AG04449 (cell line): Measurements from ENCODE around the gene ACTRT3.

ENCODE experiments used
- CTCF ChIA-PET: fragments of 350-600 bp; formaldehyde crosslinking; extraction: SDS; loops from one replicate; lab custom pipeline; 2021; ENCODE audit warnings: antibody characterized with exemption; lab: Yijun Ruan, JAX
- POLR2A ChIA-PET: fragments of 400-600, 350-600 bp; formaldehyde crosslinking; extraction: SDS; loops from one replicate; lab custom pipeline; 2020; ENCODE audit warnings: antibody characterized with exemption, inconsistent platforms; lab: Yijun Ruan, JAX
- DNase-seq: peaks from one replicate; pipeline ENCODE4 v3.0.0-alpha.2; 2010; ENCODE audit warnings: low read depth, low spot score
- H3K4me3 ChIP-seq: 2 replicates; pipeline ENCODE4 v1.5.1; 2011; ENCODE audit warnings: low read depth, mild to moderate bottlenecking, control low read depth, low read length
- TF ChIP-seq, protein P1 (sequence below): IDR thresholded peaks from one replicate; pipeline ENCODE4 v1.5.1; 2011; ENCODE audit warnings: mild to moderate bottlenecking, moderate library complexity, low read length, control low read depth, inconsistent platforms; ENCODE audit not compliant: insufficient read depth; ENCODE audit errors: missing control alignments

ACTRT3 gene

DNA sequence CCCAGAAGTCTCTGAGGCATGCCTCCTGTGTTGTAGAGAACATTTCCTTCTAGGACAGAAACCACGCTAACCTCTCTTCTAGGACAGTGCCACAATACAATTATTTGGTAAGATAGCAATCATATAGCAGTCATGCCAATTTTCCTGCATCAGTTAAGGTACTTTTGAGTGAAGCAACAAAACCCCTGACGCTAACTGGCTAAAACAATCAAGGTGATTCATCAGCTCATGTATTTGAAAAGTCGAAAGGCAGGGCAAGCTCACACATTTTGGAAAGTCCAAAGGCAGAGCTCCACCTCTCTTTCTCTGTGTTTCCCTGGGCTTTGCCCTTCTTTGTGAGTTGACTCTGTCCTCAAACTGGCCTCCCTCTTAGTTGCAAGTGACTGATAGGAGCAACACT lies 14.7 kb downstream of the ACTRT3 start:
- ChIA-PET POLR2A (no interaction called here), CTCF (interaction anchor here (1.1 kb wide), 1 partner anchor 10 kb away, joined by 3 read pairs; no protein-coding TSS in a partner anchor)
- DNase-seq: no peak
- TF ChIP-seq, protein P1, sequence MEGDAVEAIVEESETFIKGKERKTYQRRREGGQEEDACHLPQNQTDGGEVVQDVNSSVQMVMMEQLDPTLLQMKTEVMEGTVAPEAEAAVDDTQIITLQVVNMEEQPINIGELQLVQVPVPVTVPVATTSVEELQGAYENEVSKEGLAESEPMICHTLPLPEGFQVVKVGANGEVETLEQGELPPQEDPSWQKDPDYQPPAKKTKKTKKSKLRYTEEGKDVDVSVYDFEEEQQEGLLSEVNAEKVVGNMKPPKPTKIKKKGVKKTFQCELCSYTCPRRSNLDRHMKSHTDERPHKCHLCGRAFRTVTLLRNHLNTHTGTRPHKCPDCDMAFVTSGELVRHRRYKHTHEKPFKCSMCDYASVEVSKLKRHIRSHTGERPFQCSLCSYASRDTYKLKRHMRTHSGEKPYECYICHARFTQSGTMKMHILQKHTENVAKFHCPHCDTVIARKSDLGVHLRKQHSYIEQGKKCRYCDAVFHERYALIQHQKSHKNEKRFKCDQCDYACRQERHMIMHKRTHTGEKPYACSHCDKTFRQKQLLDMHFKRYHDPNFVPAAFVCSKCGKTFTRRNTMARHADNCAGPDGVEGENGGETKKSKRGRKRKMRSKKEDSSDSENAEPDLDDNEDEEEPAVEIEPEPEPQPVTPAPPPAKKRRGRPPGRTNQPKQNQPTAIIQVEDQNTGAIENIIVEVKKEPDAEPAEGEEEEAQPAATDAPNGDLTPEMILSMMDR: no peak
- H3K4me3 ChIP-seq: no peak overlapping the region

DNA sequence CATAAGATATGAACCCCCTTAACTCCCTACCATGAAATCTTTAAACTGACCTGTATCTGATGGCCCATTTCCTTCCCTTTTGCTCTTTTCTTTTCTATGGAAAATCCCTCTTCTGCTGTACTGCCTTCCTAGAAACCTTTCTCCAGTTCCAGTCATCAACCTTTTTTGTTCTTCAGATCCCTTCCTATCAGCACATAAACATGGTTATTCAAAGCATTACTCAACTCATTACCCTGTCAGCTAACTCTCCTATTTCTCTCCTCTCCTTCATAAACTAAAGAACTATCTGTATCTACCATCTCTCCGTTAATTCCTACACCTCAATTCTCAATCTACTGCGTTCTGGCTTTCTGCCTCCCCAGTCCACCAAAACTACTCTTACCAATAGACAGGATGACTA lies 17.5 kb downstream of the ACTRT3 start:
- H3K4me3 ChIP-seq: no peak overlapping the region
- ChIA-PET POLR2A (no interaction called here), CTCF (interaction anchor here (1.0 kb wide), 1 partner anchor 11 kb away, joined by 3 read pairs; no protein-coding TSS in a partner anchor)
- TF ChIP-seq, protein P1: no peak
- no peak for DNase-seq

DNA sequence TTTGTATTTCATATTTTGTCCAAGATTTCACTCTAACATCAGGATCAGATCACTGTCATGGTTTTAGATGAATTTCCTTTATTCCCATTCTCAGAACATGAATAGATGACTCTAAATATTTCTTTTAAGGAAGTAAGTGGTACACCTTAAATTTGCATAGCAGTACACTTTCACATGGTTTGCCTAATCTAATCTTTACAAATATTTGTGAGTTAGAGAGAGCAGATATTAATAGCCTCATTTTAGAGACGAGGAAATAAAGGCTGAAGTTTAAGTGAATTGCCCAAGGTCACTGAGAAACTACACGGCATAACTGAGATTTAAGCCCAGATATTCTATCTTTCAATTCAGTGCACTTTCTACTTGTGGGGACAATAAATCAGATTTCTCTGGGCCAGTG lies 18.7 kb downstream of the ACTRT3 start:
- no peak overlapping the region for H3K4me3 ChIP-seq
- no peak for DNase-seq
- POLR2A ChIA-PET: no interaction called here
- TF ChIP-seq, protein P1: no peak
- CTCF ChIA-PET: no interaction called here

DNA sequence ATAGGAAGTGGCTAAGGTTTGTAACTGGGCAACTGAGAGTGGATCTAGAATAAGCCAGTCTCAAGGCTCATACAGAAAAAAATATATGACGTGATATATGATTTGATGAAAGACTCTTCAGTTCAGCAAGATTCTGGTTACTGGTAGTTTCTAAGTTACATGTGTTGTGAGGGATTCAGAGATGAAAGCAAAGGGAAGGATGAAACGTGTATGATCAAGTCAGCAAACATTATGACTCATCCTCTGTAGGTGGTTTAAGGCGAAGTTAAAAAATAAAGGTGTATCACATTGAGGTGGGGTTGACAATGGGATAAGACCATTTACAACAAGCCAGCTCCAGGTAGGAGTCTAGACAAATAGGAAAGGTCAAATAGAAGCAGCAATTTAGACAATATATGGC lies 20.7 kb downstream of the ACTRT3 start:
- TF ChIP-seq, protein P1: no peak
- no peak for DNase-seq
- POLR2A ChIA-PET: no interaction called here
- no peak overlapping the region for H3K4me3 ChIP-seq
- CTCF ChIA-PET: interaction anchor here (0.8 kb wide), 1 partner anchor 19 kb away, joined by 3 read pairs; no protein-coding TSS in a partner anchor

DNA sequence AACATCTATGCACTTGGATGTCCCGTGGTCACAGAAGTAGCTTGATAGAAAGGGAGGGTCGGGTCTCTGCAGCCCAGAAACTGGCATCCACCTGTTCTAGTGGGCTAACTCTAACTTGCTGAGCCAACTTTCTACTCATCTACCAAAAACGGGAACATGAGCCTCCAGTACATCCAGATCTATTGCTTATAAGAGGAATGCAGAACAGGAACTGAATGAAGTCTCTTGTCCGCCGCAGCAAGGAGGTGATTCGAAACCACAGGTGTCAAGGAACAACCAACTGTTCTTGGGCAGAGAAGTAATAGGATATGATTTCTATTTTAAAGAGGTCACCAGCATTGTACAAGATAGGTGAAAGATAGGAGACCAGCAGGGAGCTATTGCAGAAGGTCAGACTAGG lies 22.4 kb downstream of the ACTRT3 start:
- no peak overlapping the region for H3K4me3 ChIP-seq
- CTCF ChIA-PET: interaction anchor here (0.9 to 1.1 kb wide), 3 partner anchors 9 to 795 kb away, joined by 3 read pairs; no protein-coding TSS in a partner anchor
- TF ChIP-seq, protein P1: no peak
- no peak for DNase-seq
- POLR2A ChIA-PET: no interaction called here

DNA sequence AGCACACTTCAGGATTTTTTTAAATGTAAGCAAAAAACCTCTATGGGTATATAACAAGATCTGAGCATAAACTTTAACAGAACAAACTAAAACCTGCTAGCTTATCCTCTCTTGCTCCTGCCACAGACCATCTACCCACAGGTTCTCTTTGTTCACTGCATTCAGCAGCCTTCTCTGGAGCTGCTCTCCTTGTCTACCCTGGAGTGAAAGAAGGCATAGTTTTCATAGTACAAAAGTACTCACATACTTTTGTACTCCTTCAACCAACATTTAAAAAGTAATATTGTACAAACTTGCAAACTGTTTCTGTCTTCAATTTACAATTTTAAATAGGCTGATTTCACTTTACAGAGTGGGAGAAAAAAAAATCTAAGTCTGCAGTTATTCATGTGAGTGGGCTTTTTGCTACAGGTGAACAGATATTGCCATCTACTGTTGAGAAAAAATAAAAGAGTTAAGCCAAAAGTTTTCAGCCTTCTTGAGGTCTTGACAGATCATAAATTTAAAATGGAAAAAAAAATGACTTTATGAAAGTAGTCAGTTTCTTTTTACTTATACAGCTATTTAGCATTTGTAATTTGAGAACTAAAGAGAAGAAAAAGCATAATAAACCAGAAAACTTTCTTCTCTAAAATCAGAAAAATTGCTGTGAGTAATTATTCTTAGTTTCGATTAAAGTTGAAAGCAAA lies 24.9 kb downstream of the ACTRT3 start:
- ChIA-PET CTCF (interaction anchor here (0.6 to 3.0 kb wide), 7 partner anchors 10 to 879 kb away, joined by 3 to 14 read pairs (median 3); no protein-coding TSS in a partner anchor), POLR2A (no interaction called here)
- H3K4me3 ChIP-seq: no peak overlapping the region
- TF ChIP-seq, protein P1: no peak
- no peak for DNase-seq
